NCI-H187 (cell line): ENCODE data around the gene OR8G1.
"Not testable (repeated sequence)": the region's sequence is repeated elsewhere in the genome, so short reads cannot be mapped to it uniquely, and the experiment has no call there.

Experiments
- DNase-seq, 2 experiments: peaks; one replicate each; lab custom pipeline; 2025; lab: John Stamatoyannopoulos, UW

The OR8G1 gene

GRCh38 chr11:124238512-124238911 lies 2.4 kb upstream of the OR8G1 start:
- DNase-seq: no peak

- not testable (repeated sequence) for DNase-seq
These were observed 9.0 kb downstream of the OR8G1 start for GRCh38 chr11:124249869-124250268.

GRCh38 chr11:124256076-124256475 lies 15.2 kb downstream of the OR8G1 start, which contains the start of gene OR8G5:
Gene OR8G5, plus strand, starts transcription at chr11:124256376. Its CDS starts 8,556 bp downstream, at chr11:124264932.
- no peak for DNase-seq

GRCh38 chr11:124265041-124265440 lies 24.1 kb downstream of the OR8G1 start:
- DNase-seq: not testable (repeated sequence)

GRCh38 chr11:124270886-124271285 lies 30.0 kb downstream of the OR8G1 start:
- DNase-seq: not testable (repeated sequence)

- no peak for DNase-seq
These were observed 33.1 kb downstream of the OR8G1 start for GRCh38 chr11:124274000-124274399.

- DNase-seq: no peak
These were observed 35.2 kb downstream of the OR8G1 start for GRCh38 chr11:124276081-124276480.

- DNase-seq: no peak
These were observed 36.3 kb downstream of the OR8G1 start for GRCh38 chr11:124277207-124277606.

- DNase-seq: no peak
These were observed 36.9 kb downstream of the OR8G1 start for GRCh38 chr11:124277804-124278203.

GRCh38 chr11:124278261-124278660 lies 37.4 kb downstream of the OR8G1 start:
- no peak for DNase-seq

- no peak for DNase-seq
These were observed 44.9 kb downstream of the OR8G1 start for GRCh38 chr11:124285610-124286344.

- no peak for DNase-seq
These were observed 53.8 kb downstream of the OR8G1 start for GRCh38 chr11:124294687-124295086.

GRCh38 chr11:124296016-124296415 lies 55.1 kb downstream of the OR8G1 start:
- DNase-seq: no peak

GRCh38 chr11:124297921-124298320 lies 57.0 kb downstream of the OR8G1 start:
- DNase-seq: no peak

- DNase-seq: no peak
These were observed 60.7 kb downstream of the OR8G1 start for GRCh38 chr11:124301548-124301947.

GRCh38 chr11:124302347-124303125 lies 61.6 kb downstream of the OR8G1 start:
- DNase-seq: no peak
